Neuronal stem cell (in vitro differentiated cells): Measurements from ENCODE around the gene C8G.

ENCODE experiments used
- DNase-seq: peaks from one replicate; pipeline ENCODE4 v3.0.0-alpha.2; 2013; ENCODE audit warnings: low spot score
- H2AFZ ChIP-seq: one replicate; pipeline ENCODE4 v1.6.1; 2013; ENCODE audit warnings: mild to moderate bottlenecking, low read length, inconsistent platforms
- H2AK5ac ChIP-seq: 2 replicates; pipeline ENCODE4 v1.6.1; 2013; ENCODE audit warnings: low read depth, mild to moderate bottlenecking, inconsistent platforms, low read length, moderate library complexity, mixed read lengths
- H2BK120ac ChIP-seq: 2 replicates; pipeline ENCODE4 v1.6.1; 2013; ENCODE audit warnings: low read depth, mild to moderate bottlenecking, inconsistent platforms, low read length, moderate library complexity, mixed read lengths
- H2BK12ac ChIP-seq: one replicate; pipeline ENCODE4 v1.6.1; 2013; ENCODE audit warnings: low read length, inconsistent platforms
- H2BK15ac ChIP-seq: 2 replicates; pipeline ENCODE4 v1.6.1; 2013; ENCODE audit warnings: mild to moderate bottlenecking, low read length, inconsistent platforms, mixed read lengths
- H2BK5ac ChIP-seq: one replicate; pipeline ENCODE4 v1.6.1; 2013; ENCODE audit warnings: inconsistent platforms, mild to moderate bottlenecking, low read length, moderate library complexity
- H3K14ac ChIP-seq: one replicate; pipeline ENCODE4 v1.6.1; 2013; ENCODE audit warnings: low read length, inconsistent platforms
- H3K18ac ChIP-seq: 2 replicates; pipeline ENCODE4 v1.6.1; 2013; ENCODE audit warnings: low read length, inconsistent platforms
- H3K23ac ChIP-seq: 2 replicates; pipeline ENCODE4 v1.6.1; 2013; ENCODE audit warnings: low read depth, mild to moderate bottlenecking, mixed read lengths, low read length, inconsistent platforms; ENCODE audit not compliant: poor library complexity
- H3K27ac ChIP-seq: replicated peaks from 3 replicates; pipeline ENCODE4 v1.5.1; 2013; ENCODE audit warnings: low read length, inconsistent platforms
- H3K27me3 ChIP-seq, 3 experiments: 2 replicates each; pipeline ENCODE4 v1.6.1; 2013; ENCODE audit warnings: low read length in 3 of 3, mild to moderate bottlenecking in 2 of 3, inconsistent platforms in 1 of 3, low read depth in 1 of 3, mixed read lengths in 1 of 3, moderate library complexity in 1 of 3; ENCODE audit not compliant: control insufficient read depth in 3 of 3, insufficient read depth in 3 of 3
- H3K36me3 ChIP-seq, 2 donors: replicated peaks in 1 of 2; 2 replicates each; pipeline ENCODE4 v1.6.1; 2013; ENCODE audit warnings: low read length in 2 of 2; ENCODE audit not compliant: control insufficient read depth in 2 of 2, insufficient read depth in 2 of 2
- H3K4ac ChIP-seq: 2 replicates; pipeline ENCODE4 v1.6.1; 2013; ENCODE audit warnings: inconsistent platforms, mild to moderate bottlenecking, low read length, moderate library complexity
- H3K4me1 ChIP-seq, 2 donors: 1 replicate in 1 of 2; 2 replicates in 1 of 2; pipeline ENCODE4 v1.6.1; 2013; ENCODE audit warnings: low read length in 2 of 2, low read depth in 1 of 2; ENCODE audit not compliant: control insufficient read depth in 2 of 2, insufficient read depth in 1 of 2
- H3K4me2 ChIP-seq: one replicate; pipeline ENCODE4 v1.6.1; 2013; ENCODE audit warnings: mild to moderate bottlenecking, low read length, inconsistent platforms; ENCODE audit not compliant: insufficient read depth, poor library complexity, severe bottlenecking
- H3K4me3 ChIP-seq, 2 donors: 2 replicates each; pipeline ENCODE4 v1.5.1; 2013; ENCODE audit warnings: low read length in 2 of 2, mild to moderate bottlenecking in 2 of 2, inconsistent platforms in 1 of 2, moderate library complexity in 1 of 2
- H3K79me1 ChIP-seq: one replicate; pipeline ENCODE4 v1.6.1; 2013; ENCODE audit warnings: low read depth, mild to moderate bottlenecking, inconsistent platforms, low read length, moderate library complexity
- H3K9ac ChIP-seq: one replicate; pipeline ENCODE4 v1.6.1; 2013; ENCODE audit warnings: mild to moderate bottlenecking, low read depth, low read length, inconsistent platforms; ENCODE audit not compliant: poor library complexity
- H3K9me3 ChIP-seq, 2 donors: replicated peaks in 1 of 2; 2 replicates each; pipeline versions ENCODE3 to v1.6.1; 2013; ENCODE audit warnings: low read length in 2 of 2, mild to moderate bottlenecking in 2 of 2, inconsistent platforms in 1 of 2, low read depth in 1 of 2, mixed read lengths in 1 of 2, moderate library complexity in 1 of 2; ENCODE audit not compliant: control insufficient read depth in 2 of 2, insufficient read depth in 1 of 2
- H4K8ac ChIP-seq: one replicate; pipeline ENCODE4 v1.6.1; 2013; ENCODE audit warnings: low read depth, mild to moderate bottlenecking, inconsistent platforms, low read length, moderate library complexity
- H4K91ac ChIP-seq: one replicate; pipeline ENCODE4 v1.6.1; 2013; ENCODE audit warnings: low read length, low read depth, mild to moderate bottlenecking, inconsistent platforms; ENCODE audit not compliant: poor library complexity
- WGBS, 2 donors: extraction: QIAGEN DNeasy Blood & Tissue Kit; methylation state at CpG; one replicate each; pipeline ENCODE4 v1.1.7; 2013; ENCODE audit warnings: missing lambda C conversion rate in 2 of 2, mixed read lengths in 1 of 2; ENCODE audit not compliant: insufficient read length in 2 of 2, insufficient replicate concordance in 1 of 2; ENCODE audit errors: extremely low coverage in 2 of 2; 5-methylcytosine and 5-hydroxymethylcytosine counted together

C8G gene

DNA sequence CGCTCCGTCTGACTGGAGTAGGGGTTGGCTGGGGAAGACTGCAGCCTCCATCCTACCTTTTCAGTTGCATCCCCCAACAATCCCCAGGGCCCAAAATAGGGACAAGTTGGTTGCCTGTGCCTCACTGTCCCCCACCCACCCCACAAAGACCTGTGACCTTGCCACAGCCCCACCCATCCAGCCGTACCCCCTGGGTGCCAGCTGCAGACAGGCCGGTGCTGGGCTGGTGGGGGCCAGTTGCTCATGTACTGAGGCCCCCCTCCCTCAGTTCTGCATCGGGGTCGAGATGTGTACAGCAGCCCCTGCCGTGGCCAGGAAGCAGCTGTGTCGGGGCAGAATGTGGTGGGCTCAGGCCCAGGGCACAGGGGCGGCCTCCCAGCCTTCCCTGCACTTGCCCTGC lies 38.1 kb downstream of the C8G start:
- Histone ChIP-seq H3K36me3 (no peaks in the 10 kb centered on the region), H3K27me3 (peaks cover 4 to 52% (median 36%) of the 10 kb centered on the region in 3 experiments), H3K9ac (peak overlapping the region; percentile 60), H3K14ac (no peak overlapping the region), H3K4me3 (no peak overlapping the region), H3K79me1 (no peaks in the 10 kb centered on the region), H2AFZ (no peak overlapping the region), H3K4ac (no peak overlapping the region), H2BK120ac (no peak overlapping the region), H4K91ac (no peak overlapping the region), H3K4me1 (peaks cover 0 to 2% of the 10 kb centered on the region in 2 donors), H3K9me3 (no peaks in the 10 kb centered on the region), H2BK5ac (no peak overlapping the region), H3K18ac (no peak overlapping the region), H3K4me2 (no peak overlapping the region), H2BK15ac (peak overlapping the region; percentile 20), H3K23ac (peak overlapping the region; percentile 65), H2AK5ac (peak overlapping the region; percentile 90), H3K27ac (no peak overlapping the region), H2BK12ac (peak overlapping the region; percentile 46), H4K8ac (no peak overlapping the region)
- no CpG with 5 or more reads among the region's 9 CpGs for WGBS, 2 donors
- no peak for DNase-seq

DNA sequence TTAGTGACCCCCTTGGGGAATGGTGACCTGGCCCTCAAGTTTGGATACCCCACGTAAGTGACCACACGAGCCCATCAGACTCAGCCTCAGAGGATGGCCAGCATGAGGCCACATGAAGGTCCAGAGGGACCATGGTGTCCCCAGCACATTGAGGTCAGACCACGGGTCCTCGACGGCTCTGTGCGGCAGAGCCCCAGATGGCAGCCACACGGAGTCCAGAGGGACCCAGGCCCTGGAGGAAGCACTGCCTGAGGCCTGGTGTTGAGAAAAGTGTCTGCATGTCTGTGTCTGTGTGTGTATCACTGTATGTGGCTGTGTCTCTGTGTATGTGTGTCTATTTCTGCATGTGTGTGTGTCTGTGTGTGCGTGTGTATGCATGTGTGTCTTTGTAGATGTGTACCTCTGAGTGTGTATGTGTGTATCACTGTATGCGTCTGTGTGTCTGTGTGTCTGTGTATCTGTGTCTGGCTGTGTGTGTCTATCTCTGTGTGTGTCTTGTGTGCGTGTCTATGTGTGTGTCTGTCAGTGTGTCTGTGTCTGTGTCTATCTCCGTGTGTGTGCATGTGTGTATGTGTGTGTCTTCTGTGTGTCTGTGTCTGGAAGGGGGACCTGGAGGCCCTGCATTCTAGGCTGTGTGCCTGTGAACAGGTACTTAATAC lies 38.7 kb downstream of the C8G start:
- Histone ChIP-seq H4K91ac (no peak overlapping the region), H4K8ac (no peak overlapping the region), H2AK5ac (peak overlapping the region; percentile 90), H3K27me3 (peaks cover 4 to 51% (median 36%) of the 10 kb centered on the region in 3 experiments), H2AFZ (no peak overlapping the region), H3K4ac (no peak overlapping the region), H3K14ac (no peak overlapping the region), H3K18ac (no peak overlapping the region), H3K23ac (no peak overlapping the region), H2BK5ac (no peak overlapping the region), H3K4me1 (peaks cover 0 to 2% of the 10 kb centered on the region in 2 donors), H3K9ac (no peak overlapping the region), H3K9me3 (no peaks in the 10 kb centered on the region), H3K36me3 (no peaks in the 10 kb centered on the region), H2BK120ac (no peak overlapping the region), H3K4me2 (no peak overlapping the region), H3K27ac (no peak overlapping the region), H3K79me1 (no peaks in the 10 kb centered on the region), H2BK15ac (no peak overlapping the region), H2BK12ac (peak overlapping the region; percentile 46), H3K4me3 (peak overlapping the region in 1 of 2 donors; percentile 18)
- DNase-seq: no peak
- WGBS, 2 donors: no CpG with 5 or more reads among the region's 11 CpGs

- Histone ChIP-seq H3K79me1 (no peaks in the 10 kb centered on the region), H3K14ac (peak overlapping the region; percentile 67), H3K4ac (peak overlapping the region; percentile 76), H3K27ac (no peak overlapping the region), H2AK5ac (peak overlapping the region; percentile 47), H3K4me2 (peak overlapping the region; percentile 88), H2BK5ac (peak overlapping the region; percentile 63), H3K36me3 (no peaks in the 10 kb centered on the region), H2AFZ (no peak overlapping the region), H3K9me3 (no peaks in the 10 kb centered on the region), H4K8ac (no peak overlapping the region), H3K9ac (no peak overlapping the region), H3K4me3 (peak overlapping the region in 1 of 2 donors; percentile 18), H3K18ac (peak overlapping the region; percentile 97), H3K23ac (no peak overlapping the region), H3K27me3 (peaks cover 4 to 43% (median 36%) of the 10 kb centered on the region in 3 experiments), H2BK120ac (no peak overlapping the region), H4K91ac (no peak overlapping the region), H3K4me1 (no peaks in the 10 kb centered on the region), H2BK15ac (peak overlapping the region; percentile 94), H2BK12ac (peak overlapping the region; percentile 41)
- no peak for DNase-seq
- WGBS, 2 donors: no CpG with 5 or more reads among the region's 29 CpGs
Observed at GRCh38 chr9:136984464-136985026, 39.5 kb downstream of the C8G start.

GRCh38 chr9:136985027-136985602 lies 40.1 kb downstream of the C8G start:
- Histone ChIP-seq H3K79me1 (no peaks in the 10 kb centered on the region), H2BK15ac (peak overlapping the region; percentile 94), H3K9ac (peak overlapping the region; percentile 81), H3K4ac (peak overlapping the region; percentile 23), H3K9me3 (peaks cover 0 to under 1% of the 10 kb centered on the region in 2 donors), H3K14ac (peak overlapping the region; percentile 67), H2AFZ (no peak overlapping the region), H3K36me3 (no peaks in the 10 kb centered on the region), H3K27ac (no peak overlapping the region), H3K23ac (peak overlapping the region; percentile 2), H2AK5ac (peak overlapping the region; percentile 47), H3K18ac (peak overlapping the region; percentile 97), H2BK5ac (peak overlapping the region; percentile 87), H2BK120ac (no peak overlapping the region), H3K27me3 (peaks cover 4 to 37% (median 36%) of the 10 kb centered on the region in 3 experiments), H3K4me1 (peaks cover 0 to 2% of the 10 kb centered on the region in 2 donors), H3K4me2 (peak overlapping the region; percentile 88), H2BK12ac (peak overlapping the region; percentile 84), H4K8ac (peak overlapping the region; percentile 43), H3K4me3 (peak overlapping the region in 1 of 2 donors; percentile 62), H4K91ac (no peak overlapping the region)
- WGBS, 2 donors: no CpG with 5 or more reads among the region's 48 CpGs
- no peak for DNase-seq
